PC-9 (cell line): Measurements from ENCODE around the gene CA11. TPM values are rescaled to one million over a fixed set of nuclear protein-coding genes. Genes with fewer than 3 reads are reported as not detected.

Source experiments
- BruUV-seq: library from RNA; stranded (reverse); fragments of 400-500 nt; replicated peaks from 2 replicates; lab custom pipeline; 2021; lab: Mats Ljungman, UMichigan
- CTCF ChIA-PET: fragments of 300-600 bp; sonication (Branson Sonifier 250); formaldehyde crosslinking; loops from one replicate; lab custom pipeline; 2022; ENCODE audit warnings: antibody characterized with exemption; lab: Charles Lee
- POLR2A ChIA-PET: fragments of 300-600 bp; sonication (Branson Sonifier 250); formaldehyde crosslinking; loops from one replicate; lab custom pipeline; 2022; ENCODE audit warnings: antibody characterized with exemption; ENCODE audit not compliant: unreplicated experiment; lab: Charles Lee
- DNase-seq, 2 experiments: peaks; one replicate each; pipeline versions ENCODE4 v3.0.0 to v3.0.0-alpha.2; 2015 to 2022; ENCODE audit warnings: mixed read lengths in 1 of 2
- H2AFZ ChIP-seq: fragments of 200-600 bp; sonication (generic); 2 replicates; pipeline ENCODE4 v1.8.1; 2017; ENCODE audit warnings: antibody characterized with exemption
- H3F3A ChIP-seq: fragments of 200-600 bp; sonication (generic); 2 replicates; pipeline ENCODE4 v1.8.1; 2017; ENCODE audit warnings: antibody characterized with exemption, mild to moderate bottlenecking, low read depth; ENCODE audit not compliant: insufficient read depth
- H3K27ac ChIP-seq: fragments of 200-600 bp; sonication (generic); 2 replicates; pipeline ENCODE4 v1.6.1; 2016; ENCODE audit warnings: mixed run types
- H3K27me3 ChIP-seq: fragments of 200-600 bp; sonication (generic); 2 replicates; pipeline ENCODE4 v1.6.1; 2016; ENCODE audit warnings: low read depth, mixed run types; ENCODE audit not compliant: insufficient read depth
- H3K36me3 ChIP-seq: fragments of 200-600 bp; sonication (generic); 2 replicates; pipeline ENCODE4 v1.6.1; 2016; ENCODE audit warnings: low read depth, mixed run types
- H3K4me1 ChIP-seq: fragments of 200-600 bp; sonication (generic); replicated peaks from 2 replicates; pipeline ENCODE4 v1.6.1; 2016; ENCODE audit warnings: mixed run types; ENCODE audit not compliant: insufficient read depth
- H3K4me2 ChIP-seq: fragments of 200-600 bp; sonication (generic); 2 replicates; pipeline ENCODE4 v1.6.1; 2017; ENCODE audit warnings: mixed run types
- H3K4me3 ChIP-seq: fragments of 200-600 bp; sonication (generic); 2 replicates; pipeline ENCODE4 v1.6.1; 2016; ENCODE audit warnings: mixed run types
- H3K79me2 ChIP-seq: fragments of 200-600 bp; sonication (generic); 2 replicates; pipeline ENCODE4 v1.6.1; 2017; ENCODE audit warnings: low read depth, mixed run types
- H3K9me2 ChIP-seq: fragments of 200-600 bp; sonication (generic); 2 replicates; pipeline ENCODE4 v1.8.1; 2017; ENCODE audit warnings: mild to moderate bottlenecking; ENCODE audit not compliant: insufficient read depth
- H3K9me3 ChIP-seq: fragments of 200-600 bp; sonication (generic); 2 replicates; pipeline ENCODE4 v1.8.1; 2016; ENCODE audit warnings: low read depth; ENCODE audit not compliant: insufficient read depth
- H4K20me1 ChIP-seq: fragments of 200-600 bp; sonication (generic); 2 replicates; pipeline ENCODE4 v1.8.1; 2017; ENCODE audit not compliant: insufficient read depth
- EZH2 ChIP-seq: fragments of 200-600 bp; sonication (generic); IDR thresholded peaks from 2 replicates; pipeline ENCODE4 v1.8.0; 2017; ENCODE audit warnings: antibody characterized with exemption, low read depth
- intact Hi-C: fragments of 100-400 bp; cut with micrococcal nuclease; formaldehyde crosslinking; loops from one replicate; pipeline ENCODE4 v1.10.0; 2022; ENCODE audit not compliant: unreplicated experiment
- total RNA-seq: library from RNA; stranded (reverse); gene quantifications from 2 replicates; pipeline ENCODE4 v1.2.3, GENCODE V29; 2021
- TF ChIP-seq, protein P1 (sequence below): fragments of 200-600 bp; sonication (generic); conservative IDR thresholded peaks from 2 replicates; pipeline ENCODE4 v1.6.1; 2017; ENCODE audit warnings: mixed run types, antibody characterized with exemption, mild to moderate bottlenecking, moderate library complexity

The CA11 gene
- total RNA-seq, 1 experiment from 2014 or later: 11.0 TPM

GRCh38 chr19:48634424-48635262 lies 11.3 kb downstream of the CA11 start:
- TF ChIP-seq, protein P1, sequence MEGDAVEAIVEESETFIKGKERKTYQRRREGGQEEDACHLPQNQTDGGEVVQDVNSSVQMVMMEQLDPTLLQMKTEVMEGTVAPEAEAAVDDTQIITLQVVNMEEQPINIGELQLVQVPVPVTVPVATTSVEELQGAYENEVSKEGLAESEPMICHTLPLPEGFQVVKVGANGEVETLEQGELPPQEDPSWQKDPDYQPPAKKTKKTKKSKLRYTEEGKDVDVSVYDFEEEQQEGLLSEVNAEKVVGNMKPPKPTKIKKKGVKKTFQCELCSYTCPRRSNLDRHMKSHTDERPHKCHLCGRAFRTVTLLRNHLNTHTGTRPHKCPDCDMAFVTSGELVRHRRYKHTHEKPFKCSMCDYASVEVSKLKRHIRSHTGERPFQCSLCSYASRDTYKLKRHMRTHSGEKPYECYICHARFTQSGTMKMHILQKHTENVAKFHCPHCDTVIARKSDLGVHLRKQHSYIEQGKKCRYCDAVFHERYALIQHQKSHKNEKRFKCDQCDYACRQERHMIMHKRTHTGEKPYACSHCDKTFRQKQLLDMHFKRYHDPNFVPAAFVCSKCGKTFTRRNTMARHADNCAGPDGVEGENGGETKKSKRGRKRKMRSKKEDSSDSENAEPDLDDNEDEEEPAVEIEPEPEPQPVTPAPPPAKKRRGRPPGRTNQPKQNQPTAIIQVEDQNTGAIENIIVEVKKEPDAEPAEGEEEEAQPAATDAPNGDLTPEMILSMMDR: no peak
- no peak for TF ChIP-seq EZH2

DNA sequence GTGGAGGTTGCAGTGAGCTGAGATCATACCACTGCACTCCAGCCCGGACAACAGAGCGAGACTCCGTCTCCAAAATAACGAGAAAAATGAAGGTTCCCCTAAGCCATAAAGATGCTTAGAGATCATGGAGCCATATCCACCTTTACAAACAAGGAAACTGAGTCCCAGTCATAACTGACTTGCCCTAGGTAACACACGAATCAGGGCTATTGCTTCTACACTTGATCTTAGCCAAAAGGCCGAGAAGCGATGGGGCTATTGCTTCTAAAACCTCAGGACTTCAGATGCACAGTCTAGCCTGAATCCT lies 12.0 kb downstream of the CA11 start:
- no peak for TF ChIP-seq EZH2
- TF ChIP-seq, protein P1: no peak
- intact Hi-C loops: no loop called here
- peaks cover 27% of the 10 kb centered on the region for H3K4me1 ChIP-seq
- DNase-seq: no peak
- H3F3A ChIP-seq: peaks cover 60% of the 10 kb centered on the region
- H3K79me2 ChIP-seq: peaks cover 11% of the 10 kb centered on the region
- ChIA-PET POLR2A (interaction anchor here (0.5 to 0.6 kb wide), 2 partner anchors 137 to 1596 kb away, joined by 3 read pairs; no protein-coding TSS in a partner anchor), CTCF (no interaction called here)
- no peak overlapping the region for H2AFZ ChIP-seq
- H3K4me3 ChIP-seq: peak overlapping the region; percentile 74; the same call in 1 of the 2 replicates
- no peaks in the 10 kb centered on the region for H4K20me1 ChIP-seq
- H3K4me2 ChIP-seq: peak overlapping the region; percentile 83
- H3K36me3 ChIP-seq: no peaks in the 10 kb centered on the region; the same call in 1 of the 2 replicates
- no peaks in the 10 kb centered on the region for H3K9me2 ChIP-seq
- no peak overlapping the region for H3K27ac ChIP-seq
- no peaks in the 10 kb centered on the region for H3K9me3 ChIP-seq
- BruUV-seq: no TSS peak
- no peaks in the 10 kb centered on the region for H3K27me3 ChIP-seq

More at GRCh38 chr19:48634424-48635262, 11.3 kb downstream of the CA11 start:
- Histone ChIP-seq H3K9me3 (no peaks in the 10 kb centered on the region), H2AFZ (peak overlapping the region; percentile 46; the same call in 1 of the 2 replicates), H3K27ac (peak overlapping the region; percentile 85), H3K27me3 (no peaks in the 10 kb centered on the region), H3K4me2 (peak overlapping the region; percentile 83), H3K9me2 (no peaks in the 10 kb centered on the region), H3K4me3 (peak overlapping the region; percentile 74), H3K79me2 (peaks cover 11% of the 10 kb centered on the region), H4K20me1 (no peaks in the 10 kb centered on the region), H3K4me1 (peaks cover 31% of the 10 kb centered on the region), H3K36me3 (no peaks in the 10 kb centered on the region; the same call in 1 of the 2 replicates), H3F3A (peaks cover 56% of the 10 kb centered on the region)
- ChIA-PET CTCF (no interaction called here), POLR2A (interaction anchor here (0.6 kb wide), 1 partner anchor 1596 kb away, joined by 3 read pairs; no protein-coding TSS in a partner anchor)
- intact Hi-C loops: loop anchor here (5.0 kb wide), 2 partner anchors 103 to 132 kb away; no protein-coding TSS in a partner anchor
- TSS peak; percentile 84 for BruUV-seq
- peak; percentile 87 to 97 for DNase-seq

DNA sequence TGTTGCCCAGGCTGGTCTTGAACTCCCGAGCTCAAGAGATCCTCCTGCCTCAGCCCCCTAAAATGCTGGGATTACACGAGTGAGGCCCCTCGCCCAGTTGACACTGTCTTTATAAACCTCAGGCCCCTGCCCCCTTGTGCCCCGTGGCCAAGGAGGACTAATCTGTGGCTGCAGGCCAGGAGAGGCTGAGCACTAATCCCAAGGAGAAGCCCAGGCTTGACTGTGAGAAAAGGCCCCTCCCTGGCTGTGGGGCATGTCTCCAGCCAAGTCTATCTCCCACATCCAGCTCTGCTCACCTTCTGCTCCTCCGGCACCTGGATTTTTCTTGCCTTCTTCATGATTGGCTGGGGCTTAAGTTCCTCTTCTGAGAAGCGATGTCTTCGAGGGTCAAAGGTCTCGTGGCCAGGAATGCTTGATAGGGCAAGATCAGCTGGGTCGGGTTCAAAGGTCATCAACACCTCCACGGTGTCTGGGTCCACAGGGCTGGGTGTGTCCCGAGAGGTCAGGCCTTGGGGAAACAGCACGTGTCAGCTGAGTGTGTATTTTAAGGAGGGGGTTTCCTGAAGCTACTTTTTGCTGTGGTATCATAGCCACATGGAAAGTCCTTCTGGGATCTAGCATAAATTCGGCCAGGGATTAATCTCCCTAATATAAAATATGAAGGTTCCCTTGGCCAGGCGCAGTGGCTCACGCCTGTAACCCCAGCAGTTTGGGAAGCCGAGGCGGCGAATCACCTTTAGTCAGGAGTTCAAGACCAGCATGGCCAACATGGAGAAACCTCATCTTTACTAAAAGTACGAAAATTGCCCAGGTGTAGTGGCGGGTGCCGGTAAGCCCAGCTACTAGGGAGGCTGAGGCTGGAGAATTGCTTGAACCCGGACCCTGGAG lies 12.6 kb downstream of the CA11 start:
- H3K27ac ChIP-seq: no peak overlapping the region
- H3K4me2 ChIP-seq: peak overlapping the region; percentile 83
- peaks cover 11% of the 10 kb centered on the region for H3K79me2 ChIP-seq
- intact Hi-C loops: no loop called here
- H3K27me3 ChIP-seq: no peaks in the 10 kb centered on the region
- H3K36me3 ChIP-seq: no peaks in the 10 kb centered on the region; the same call in 1 of the 2 replicates
- no peak overlapping the region for H2AFZ ChIP-seq
- ChIA-PET CTCF (no interaction called here), POLR2A (interaction anchor here (0.5 to 0.6 kb wide), 2 partner anchors 137 to 1597 kb away, joined by 3 read pairs; no protein-coding TSS in a partner anchor)
- H3K4me1 ChIP-seq: peaks cover 24% of the 10 kb centered on the region
- H3K4me3 ChIP-seq: no peak overlapping the region
- peaks cover 61% of the 10 kb centered on the region for H3F3A ChIP-seq
- no TSS peak for BruUV-seq
- TF ChIP-seq EZH2: no peak
- TF ChIP-seq, protein P1: no peak
- H3K9me2 ChIP-seq: no peaks in the 10 kb centered on the region
- no peaks in the 10 kb centered on the region for H4K20me1 ChIP-seq
- no peak for DNase-seq
- H3K9me3 ChIP-seq: no peaks in the 10 kb centered on the region
